ENCODE results near the gene FSD1L.
"Not testable (repeated sequence)": the region's sequence is repeated elsewhere in the genome, so short reads cannot be mapped to it uniquely, and the experiment has no call there.

The FSD1L gene

DNA sequence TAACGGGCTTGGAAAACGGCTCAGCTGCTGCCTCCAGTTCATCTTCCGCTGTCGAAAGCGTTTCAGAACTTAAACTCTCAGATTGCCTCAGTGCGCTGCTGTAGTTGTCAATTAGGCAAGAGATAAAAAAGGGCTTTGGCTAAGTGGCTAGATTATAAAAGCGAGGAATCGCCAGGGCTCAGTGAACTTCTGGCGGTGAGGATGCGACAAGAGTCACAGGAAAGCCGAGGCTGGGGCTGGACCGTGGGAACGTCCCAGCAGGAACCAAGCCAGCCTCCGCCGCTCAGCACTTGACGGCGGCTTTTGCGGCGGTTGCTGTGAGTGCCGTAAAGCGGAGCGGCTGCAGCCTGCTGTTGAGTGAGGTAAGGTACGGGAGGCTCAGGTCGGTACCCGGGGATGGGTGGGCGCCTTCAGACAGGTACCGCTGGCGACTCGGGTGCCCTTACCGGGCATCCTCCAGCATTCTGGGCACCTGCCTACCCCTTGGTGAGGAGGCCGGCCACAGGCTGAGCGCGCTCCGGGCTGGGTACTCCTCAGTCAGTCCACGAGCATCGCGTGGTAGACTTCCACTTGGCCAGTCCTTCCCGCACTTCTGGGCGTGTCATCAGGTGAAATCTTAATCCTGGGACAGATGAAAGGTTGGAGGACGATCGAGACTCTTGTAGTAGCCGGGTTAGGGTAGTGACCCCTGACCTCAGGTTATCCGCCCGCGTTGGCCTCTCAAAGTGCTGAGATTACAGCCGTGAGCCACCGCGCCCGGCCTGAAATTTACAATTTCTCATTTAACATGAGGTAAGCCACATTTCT lies 110.2 kb downstream of the FSD1L start, which contains the start of gene FKTN:
TSS of gene FKTN (plus strand) at position 328 of the 807 bp plus-strand sequence. CDS start 16,902 bp downstream, outside the sequence.
- peak; percentile 57 to 67 (median 65) for DNase-seq (ENCODE audit: low read depth in 3 of 3)

DNA sequence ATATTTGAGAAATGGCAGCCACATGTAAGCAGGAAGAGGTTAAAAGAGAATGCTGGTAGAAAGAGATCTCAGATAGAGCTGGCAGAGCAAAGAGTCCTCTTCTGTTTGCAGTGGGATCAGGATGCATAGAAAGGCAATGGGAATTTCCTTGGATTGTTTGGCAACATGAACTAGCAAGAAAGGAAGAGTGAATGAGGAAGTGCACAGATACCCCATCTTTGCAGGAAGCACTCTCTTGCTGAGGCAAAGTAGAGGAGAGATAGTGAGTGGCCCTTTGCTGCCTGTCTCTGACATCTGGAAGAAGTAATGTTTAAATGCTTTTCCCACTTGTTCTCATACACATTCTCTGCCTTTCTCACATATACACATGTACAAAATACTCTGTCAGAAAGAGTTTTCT lies 124.6 kb downstream of the FSD1L start:
- no peak for DNase-seq (ENCODE audit: low read depth in 3 of 3)

- not testable (repeated sequence) for DNase-seq (ENCODE audit: low read depth in 3 of 3)
These were observed 132.1 kb downstream of the FSD1L start for GRCh38 chr9:105579952-105580351.

DNA sequence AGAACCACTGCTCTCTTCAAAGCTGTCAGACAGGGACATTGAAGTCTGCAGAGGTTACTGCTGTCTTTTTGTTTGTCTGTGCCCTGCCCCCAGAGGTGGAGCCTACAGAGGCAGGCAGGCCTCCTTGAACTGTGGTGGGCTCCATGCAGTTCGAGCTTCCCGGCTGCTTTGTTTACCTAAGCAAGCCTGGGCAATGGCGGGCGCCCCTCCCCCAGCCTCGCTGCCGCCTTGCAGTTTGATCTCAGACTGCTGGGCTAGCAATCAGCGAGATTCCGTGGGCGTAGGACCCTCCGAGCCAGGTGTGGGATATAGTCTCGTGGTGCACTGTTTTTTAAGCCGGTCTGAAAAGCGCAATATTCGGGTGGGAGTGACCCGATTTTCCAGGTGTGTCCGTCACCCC lies 133.7 kb downstream of the FSD1L start:
- not testable (repeated sequence) for DNase-seq (ENCODE audit: low read depth in 3 of 3)

DNA sequence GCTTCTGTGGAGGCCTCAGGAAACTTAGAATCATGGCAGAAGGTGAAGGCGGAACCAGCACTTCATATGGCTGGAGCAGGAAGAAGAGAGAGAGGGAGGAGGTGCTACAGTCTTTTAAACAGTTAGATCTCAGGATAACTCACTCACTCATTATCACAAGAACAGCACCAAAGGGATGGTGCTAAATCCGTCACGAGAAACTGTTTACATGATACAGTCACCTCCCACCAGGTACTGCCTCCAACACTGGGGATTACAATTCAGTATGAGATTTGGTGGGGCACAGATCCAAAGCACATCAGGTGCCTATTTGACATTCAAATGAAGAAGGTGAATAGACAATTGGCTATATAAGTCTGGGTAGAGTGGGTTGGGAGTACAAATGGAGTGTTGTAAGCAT lies 145.3 kb downstream of the FSD1L start:
- DNase-seq (ENCODE audit: low read depth in 3 of 3): no peak

All from stimulated activated CD4-positive, alpha-beta T cell treated with anti-CD3 and anti-CD28 coated beads, TNF-alpha, amount 100 ng/mL, for 48 hours (primary cell).